ENCODE data around the gene EGLN1. TPM values are rescaled to one million over a fixed set of nuclear protein-coding genes. Genes with fewer than 3 reads are reported as not detected.
A peak's percentile ranks its signal among the peaks of the same experiment; 100 is the strongest.

The EGLN1 gene
- total RNA-seq, 2 experiments from 2014 or later, result 22.3 to 30.1 TPM

- H3K9me3 Mint-ChIP-seq (ENCODE audit: low read depth), result no peaks in the 10 kb centered on the region
- no peaks in the 10 kb centered on the region for H3K27me3 Mint-ChIP-seq
- H3K4me1 Mint-ChIP-seq, result peaks cover 22% of the 10 kb centered on the region
- no peak overlapping the region for H3K27ac Mint-ChIP-seq
- H3K36me3 Mint-ChIP-seq, result peaks cover 9% of the 10 kb centered on the region
- no peak for ATAC-seq
- CTCF ChIA-PET, result no interaction called here
- H3K4me3 Mint-ChIP-seq, result no peak overlapping the region
- DNase-seq, result no peak
These were observed 37.2 kb downstream of the EGLN1 start for GRCh38 chr1:231384696-231385415.

GRCh38 chr1:231383159-231383860 lies 38.8 kb downstream of the EGLN1 start:
- Mint-ChIP-seq H3K27me3 (no peaks in the 10 kb centered on the region), H3K9me3 (ENCODE audit: low read depth) (no peaks in the 10 kb centered on the region), H3K4me1 (peaks cover 22% of the 10 kb centered on the region), H3K4me3 (no peak overlapping the region), H3K36me3 (peaks cover 6% of the 10 kb centered on the region), H3K27ac (no peak overlapping the region)
- no peak for DNase-seq
- no peak for ATAC-seq
- CTCF ChIA-PET, result interaction anchor here (0.6 to 2.1 kb wide), 2 partner anchors 10 to 207 kb away, joined by 6 to 9 read pairs; no protein-coding TSS in a partner anchor

GRCh38 chr1:231382426-231382825 lies 39.7 kb downstream of the EGLN1 start:
- no peak for DNase-seq
- CTCF ChIA-PET, result interaction anchor here (0.9 to 2.1 kb wide), 3 partner anchors 11 to 66 kb away, joined by 3 to 9 read pairs (median 6); no protein-coding TSS in a partner anchor
- Mint-ChIP-seq H3K4me3 (no peak overlapping the region), H3K27ac (no peak overlapping the region), H3K4me1 (peaks cover 22% of the 10 kb centered on the region), H3K9me3 (ENCODE audit: low read depth) (no peaks in the 10 kb centered on the region), H3K27me3 (no peaks in the 10 kb centered on the region), H3K36me3 (peaks cover 1% of the 10 kb centered on the region)
- ATAC-seq, result no peak

- Mint-ChIP-seq H3K27ac (no peak overlapping the region), H3K4me1 (peaks cover 26% of the 10 kb centered on the region), H3K27me3 (no peaks in the 10 kb centered on the region), H3K9me3 (ENCODE audit: low read depth) (no peaks in the 10 kb centered on the region), H3K4me3 (no peak overlapping the region), H3K36me3 (peaks cover 1% of the 10 kb centered on the region)
- ATAC-seq (no peak), DNase-seq (no peak)
- CTCF ChIA-PET, result interaction anchor here (0.9 to 2.1 kb wide), 3 partner anchors 11 to 65 kb away, joined by 3 to 9 read pairs (median 6); no protein-coding TSS in a partner anchor
These were observed 40.4 kb downstream of the EGLN1 start for GRCh38 chr1:231381729-231382128.

GRCh38 chr1:231376875-231377549 lies 45.1 kb downstream of the EGLN1 start:
- CTCF ChIA-PET, result interaction anchor here (1.0 to 1.2 kb wide), 2 partner anchors 20 to 24 kb away, joined by 3 read pairs; no protein-coding TSS in a partner anchor
- peak overlapping the region; percentile 71 for H3K27ac Mint-ChIP-seq
- peaks cover 3% of the 10 kb centered on the region for H3K36me3 Mint-ChIP-seq
- no peaks in the 10 kb centered on the region for H3K9me3 Mint-ChIP-seq (ENCODE audit: low read depth)
- H3K27me3 Mint-ChIP-seq, result no peaks in the 10 kb centered on the region
- no peak overlapping the region for H3K4me3 Mint-ChIP-seq
- peaks cover 30% of the 10 kb centered on the region for H3K4me1 Mint-ChIP-seq
- DNase-seq (peak; percentile 66), ATAC-seq (peak; percentile 85)

GRCh38 chr1:231376101-231376500 lies 46.0 kb downstream of the EGLN1 start:
- Mint-ChIP-seq H3K9me3 (ENCODE audit: low read depth) (no peaks in the 10 kb centered on the region), H3K36me3 (peaks cover 3% of the 10 kb centered on the region), H3K4me1 (peaks cover 30% of the 10 kb centered on the region), H3K27me3 (no peaks in the 10 kb centered on the region), H3K27ac (no peak overlapping the region), H3K4me3 (no peak overlapping the region)
- DNase-seq (no peak), ATAC-seq (no peak)
- CTCF ChIA-PET, result interaction anchor here (0.6 kb wide), 1 partner anchor 16 kb away, joined by 3 read pairs; no protein-coding TSS in a partner anchor

- Mint-ChIP-seq H3K36me3 (peaks cover 8% of the 10 kb centered on the region), H3K9me3 (ENCODE audit: low read depth) (no peaks in the 10 kb centered on the region), H3K4me1 (peaks cover 25% of the 10 kb centered on the region), H3K27ac (no peak overlapping the region), H3K4me3 (no peak overlapping the region), H3K27me3 (no peaks in the 10 kb centered on the region)
- no peak for ATAC-seq
- DNase-seq, result no peak
- CTCF ChIA-PET, result no interaction called here
These were observed 47.7 kb downstream of the EGLN1 start for GRCh38 chr1:231374394-231374793.

GRCh38 chr1:231372501-231372900 lies 49.6 kb downstream of the EGLN1 start:
- peaks cover 12% of the 10 kb centered on the region for H3K4me1 Mint-ChIP-seq
- H3K27me3 Mint-ChIP-seq, result no peaks in the 10 kb centered on the region
- CTCF ChIA-PET, result interaction anchor here (0.7 to 1.4 kb wide), 4 partner anchors 9 to 61 kb away, joined by 3 read pairs; no protein-coding TSS in a partner anchor
- no peak overlapping the region for H3K4me3 Mint-ChIP-seq
- H3K27ac Mint-ChIP-seq, result no peak overlapping the region
- ATAC-seq (no peak), DNase-seq (no peak)
- no peaks in the 10 kb centered on the region for H3K9me3 Mint-ChIP-seq (ENCODE audit: low read depth)
- peaks cover 10% of the 10 kb centered on the region for H3K36me3 Mint-ChIP-seq

- H3K27me3 Mint-ChIP-seq, result no peaks in the 10 kb centered on the region
- CTCF ChIA-PET, result no interaction called here
- ATAC-seq (no peak), DNase-seq (no peak)
- H3K4me1 Mint-ChIP-seq, result no peaks in the 10 kb centered on the region
- H3K36me3 Mint-ChIP-seq, result peaks cover 25% of the 10 kb centered on the region
- H3K4me3 Mint-ChIP-seq, result no peak overlapping the region
- H3K9me3 Mint-ChIP-seq (ENCODE audit: low read depth), result no peaks in the 10 kb centered on the region
- no peak overlapping the region for H3K27ac Mint-ChIP-seq
These were observed 52.8 kb downstream of the EGLN1 start for GRCh38 chr1:231369282-231369681.

- H3K4me3 Mint-ChIP-seq, result no peak overlapping the region
- ATAC-seq (no peak), DNase-seq (no peak)
- H3K27me3 Mint-ChIP-seq, result no peaks in the 10 kb centered on the region
- H3K27ac Mint-ChIP-seq, result no peak overlapping the region
- H3K36me3 Mint-ChIP-seq, result peaks cover 29% of the 10 kb centered on the region
- no peaks in the 10 kb centered on the region for H3K9me3 Mint-ChIP-seq (ENCODE audit: low read depth)
- H3K4me1 Mint-ChIP-seq, result no peaks in the 10 kb centered on the region
- CTCF ChIA-PET, result interaction anchor here (3.7 kb wide), 1 partner anchor 30 kb away, joined by 11 read pairs; no protein-coding TSS in a partner anchor
These were observed 57.9 kb downstream of the EGLN1 start for GRCh38 chr1:231364192-231364591.

- Mint-ChIP-seq H3K36me3 (peaks cover 27% of the 10 kb centered on the region), H3K27me3 (no peaks in the 10 kb centered on the region), H3K27ac (no peak overlapping the region), H3K4me3 (no peak overlapping the region), H3K4me1 (no peaks in the 10 kb centered on the region), H3K9me3 (ENCODE audit: low read depth) (no peaks in the 10 kb centered on the region)
- CTCF ChIA-PET, result interaction anchor here (0.9 to 3.7 kb wide), 4 partner anchors 8 to 240 kb away, joined by 3 to 11 read pairs (median 4); no protein-coding TSS in a partner anchor
- no peak for DNase-seq
- no peak for ATAC-seq
These were observed 58.5 kb downstream of the EGLN1 start for GRCh38 chr1:231363624-231364023.

GRCh38 chr1:231362325-231362724 lies 59.8 kb downstream of the EGLN1 start:
- Mint-ChIP-seq H3K27me3 (no peaks in the 10 kb centered on the region), H3K36me3 (peaks cover 28% of the 10 kb centered on the region), H3K4me3 (no peak overlapping the region), H3K27ac (no peak overlapping the region), H3K9me3 (ENCODE audit: low read depth) (no peaks in the 10 kb centered on the region), H3K4me1 (peaks cover 8% of the 10 kb centered on the region)
- DNase-seq (no peak), ATAC-seq (no peak)
- CTCF ChIA-PET, result interaction anchor here (0.6 to 3.7 kb wide), 8 partner anchors 19 to 504 kb away, joined by 3 to 11 read pairs (median 4); partner anchors contain the start of genes EXOC8 and SPRTN

GRCh38 chr1:231359113-231359512 lies 63.0 kb downstream of the EGLN1 start:
- ATAC-seq, result no peak

More at GRCh38 chr1:231359113-231359512, 63.0 kb downstream of the EGLN1 start:
- CTCF ChIA-PET, result interaction anchor here (0.7 to 3.4 kb wide), 4 partner anchors 13 to 242 kb away, joined by 3 to 26 read pairs (median 5); partner anchors contain the start of genes EXOC8 and SPRTN
- Mint-ChIP-seq H3K36me3 (peaks cover 13% of the 10 kb centered on the region), H3K4me3 (no peak overlapping the region), H3K4me1 (peaks cover 12% of the 10 kb centered on the region), H3K27ac (no peak overlapping the region), H3K27me3 (no peaks in the 10 kb centered on the region), H3K9me3 (ENCODE audit: low read depth) (no peaks in the 10 kb centered on the region)
- no peak for DNase-seq

All from activated CD8-positive, alpha-beta memory T cell treated with anti-CD3 and anti-CD28 coated beads, Interleukin-2, amount 10 ng/mL, durations not matched to agents 7 days and 5 days (primary cell).